SIG-M5 (cell line): ENCODE results near the gene PPP2R2B.

ENCODE experiments used
- DNase-seq: peaks from one replicate; lab custom pipeline; 2025; lab: John Stamatoyannopoulos, UW

PPP2R2B gene

DNA sequence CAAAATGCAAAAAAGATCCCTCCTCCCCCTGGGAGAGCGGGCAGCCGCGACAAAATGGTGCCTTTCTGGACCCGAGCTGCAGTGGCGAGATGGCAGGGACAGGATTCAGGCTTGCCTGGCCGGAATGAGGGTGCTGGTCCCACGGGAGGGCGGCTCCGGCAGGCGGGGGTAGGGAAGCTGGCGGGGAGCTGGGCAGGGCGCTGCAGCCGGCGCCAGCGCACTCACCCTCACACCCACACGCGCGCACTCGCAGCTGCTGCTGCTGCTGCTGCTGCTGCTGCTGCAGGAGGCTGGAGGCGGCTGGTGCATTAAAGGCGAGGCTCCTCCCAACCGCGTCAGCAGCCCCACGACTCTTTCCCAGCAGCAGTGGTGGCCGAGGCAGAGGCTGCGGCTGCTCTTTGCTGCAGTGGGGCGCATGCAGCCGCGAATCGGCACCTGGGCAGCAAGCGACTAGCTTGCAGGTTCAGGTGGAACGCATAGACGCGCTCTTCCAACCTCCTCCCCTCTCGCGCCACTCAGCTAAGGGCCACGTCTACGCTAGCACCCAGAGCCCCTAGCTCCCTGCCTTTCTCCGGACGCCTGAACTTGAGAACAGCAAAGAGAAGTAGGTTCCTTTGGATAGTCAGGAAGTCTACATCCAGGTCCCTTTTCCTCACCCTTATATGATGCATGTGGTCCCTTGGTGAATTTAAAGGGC is at the start of gene PPP2R2B:
PPP2R2B (minus strand) TSS at position 282 of the 697 bp plus-strand sequence.
- DNase-seq: no peak

DNA sequence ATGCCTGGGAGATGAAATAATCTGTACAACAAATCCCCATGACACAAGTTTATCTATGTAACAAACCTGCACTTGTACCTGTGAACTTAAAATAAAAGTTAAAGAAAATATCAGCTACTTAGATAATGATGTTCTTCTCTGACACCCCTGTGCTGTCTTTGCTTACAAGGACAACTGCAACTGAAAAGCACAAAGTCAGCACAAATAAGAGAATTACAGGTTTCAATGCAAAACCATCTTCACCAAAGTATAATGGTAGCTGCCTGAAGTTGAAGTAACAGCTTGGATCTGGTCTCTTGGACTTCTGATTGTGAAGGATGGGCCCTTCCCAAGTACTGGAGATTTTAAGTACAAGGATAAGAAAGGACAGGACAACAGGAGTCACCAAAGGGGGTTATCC is 45.6 kb upstream of the PPP2R2B start:
- no peak for DNase-seq

DNA sequence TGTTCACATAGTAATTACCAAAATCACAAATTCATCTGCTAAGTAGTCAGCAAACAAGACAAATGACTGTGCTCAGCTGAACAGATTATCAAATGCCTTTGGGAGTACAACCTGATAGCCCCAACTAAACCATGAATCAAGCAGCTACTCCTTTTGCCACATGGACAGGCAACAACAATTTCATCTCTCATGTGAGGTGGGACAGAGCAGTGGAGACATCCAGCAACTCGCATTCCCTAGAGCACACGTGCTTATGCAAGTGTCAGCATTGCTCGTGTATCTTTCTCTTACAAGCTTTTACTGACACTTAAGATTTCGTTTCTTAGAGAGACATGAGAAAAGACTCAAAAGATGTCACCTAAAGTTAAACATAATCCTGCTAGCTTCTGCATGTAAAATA is 42.7 kb upstream of the PPP2R2B start:
- no peak for DNase-seq

DNA sequence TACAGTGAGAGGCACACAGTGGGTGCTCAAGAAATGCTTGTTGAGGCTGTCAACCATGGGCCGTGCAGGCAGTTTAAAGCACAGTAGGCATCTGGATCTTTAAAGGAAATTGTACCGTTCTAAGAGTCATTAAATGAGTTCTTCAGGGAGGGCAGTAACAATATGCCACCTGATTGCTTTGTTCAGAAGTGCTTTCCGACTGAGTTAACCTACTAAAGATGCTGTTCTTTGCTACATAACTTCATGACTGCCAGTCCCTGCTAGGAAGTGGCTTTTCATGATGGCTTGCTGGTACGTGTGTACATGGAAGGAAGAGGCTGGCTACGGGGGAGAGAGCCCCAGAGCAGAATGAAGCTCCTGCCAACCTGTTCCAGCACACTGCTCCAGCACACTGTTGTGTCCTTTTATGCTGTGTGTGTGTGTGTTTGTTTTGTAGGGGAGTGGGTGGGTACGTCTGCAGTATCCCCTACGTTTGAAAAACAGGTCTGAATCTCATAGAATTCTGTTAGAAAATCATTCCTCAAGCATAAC is 41.9 kb upstream of the PPP2R2B start:
- no peak for DNase-seq

DNA sequence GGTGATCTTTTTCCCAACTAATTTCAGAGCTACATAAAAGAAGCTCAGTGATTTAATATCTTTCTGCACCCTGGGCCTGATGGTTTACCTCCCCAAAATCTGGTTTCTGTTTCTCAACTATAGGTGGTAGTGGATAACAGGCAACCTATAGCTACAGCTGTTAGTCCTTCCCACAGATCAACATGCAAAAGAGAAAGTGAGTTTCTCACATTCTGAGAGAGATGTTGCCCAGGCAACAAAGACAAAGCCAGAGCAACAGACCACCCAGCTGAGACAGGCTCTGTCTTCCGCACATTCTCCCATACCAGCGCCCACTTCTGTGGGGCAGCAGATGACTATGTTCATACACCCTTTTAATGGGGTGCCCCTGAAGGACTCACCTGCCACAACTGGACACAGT is 40.7 kb upstream of the PPP2R2B start:
- no peak for DNase-seq

DNA sequence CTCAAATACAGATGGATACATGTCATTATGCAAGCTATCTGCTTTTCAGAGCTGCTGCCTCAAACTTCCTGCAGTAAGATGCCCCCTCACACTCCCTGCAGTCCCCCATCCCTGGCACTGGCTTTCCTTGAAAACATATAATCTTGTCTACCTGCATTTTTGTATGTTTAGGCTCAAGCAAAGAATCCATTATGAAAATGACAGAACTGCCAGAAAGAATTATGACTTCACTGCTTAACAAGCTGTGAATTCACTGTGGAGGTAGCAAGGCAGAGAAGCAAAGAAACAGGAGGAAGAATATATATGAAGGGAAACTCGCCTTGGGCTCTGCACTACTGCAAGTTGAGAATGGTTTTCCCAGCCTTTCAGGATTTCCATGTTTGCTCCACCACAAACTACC is 39.4 kb upstream of the PPP2R2B start:
- no peak for DNase-seq

DNA sequence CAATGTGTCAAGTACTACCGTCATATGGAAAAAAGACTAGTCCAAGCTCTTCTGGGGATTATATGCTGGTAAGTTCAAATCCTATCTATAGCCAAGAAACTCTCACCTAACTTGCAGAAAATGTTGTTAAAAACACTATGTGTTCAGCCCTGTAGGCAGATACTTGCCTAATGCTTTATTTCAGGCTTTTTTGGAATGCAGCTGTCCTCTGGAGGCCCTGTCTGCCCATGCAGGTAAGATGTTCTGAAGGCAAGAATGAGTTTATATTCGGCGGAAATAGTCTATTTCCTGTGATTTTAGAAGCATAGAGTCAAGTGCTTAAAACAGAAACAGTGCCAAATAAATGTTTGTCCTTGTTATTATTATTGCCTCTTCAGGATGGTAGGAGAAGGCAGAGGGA is 34.3 kb upstream of the PPP2R2B start:
- no peak for DNase-seq

DNA sequence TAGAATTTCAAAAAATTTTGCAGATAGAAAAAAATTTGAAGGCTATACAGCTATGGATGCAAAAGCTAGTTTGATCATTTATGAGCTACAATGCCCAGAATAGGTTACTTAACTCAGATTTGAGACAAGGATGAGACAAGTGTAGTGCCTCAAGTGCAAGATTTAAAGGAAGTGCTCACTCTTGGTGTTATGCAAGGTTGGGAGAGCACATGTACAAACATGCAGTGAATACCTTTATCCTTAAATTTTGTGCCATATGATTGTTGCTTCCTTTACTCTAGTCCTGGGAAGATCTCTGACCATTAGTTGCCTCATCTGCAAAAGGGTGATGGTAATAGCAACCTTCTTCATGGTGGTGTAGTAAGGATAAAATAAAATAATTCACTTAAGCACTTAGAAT is 31.7 kb upstream of the PPP2R2B start:
- no peak for DNase-seq

DNA sequence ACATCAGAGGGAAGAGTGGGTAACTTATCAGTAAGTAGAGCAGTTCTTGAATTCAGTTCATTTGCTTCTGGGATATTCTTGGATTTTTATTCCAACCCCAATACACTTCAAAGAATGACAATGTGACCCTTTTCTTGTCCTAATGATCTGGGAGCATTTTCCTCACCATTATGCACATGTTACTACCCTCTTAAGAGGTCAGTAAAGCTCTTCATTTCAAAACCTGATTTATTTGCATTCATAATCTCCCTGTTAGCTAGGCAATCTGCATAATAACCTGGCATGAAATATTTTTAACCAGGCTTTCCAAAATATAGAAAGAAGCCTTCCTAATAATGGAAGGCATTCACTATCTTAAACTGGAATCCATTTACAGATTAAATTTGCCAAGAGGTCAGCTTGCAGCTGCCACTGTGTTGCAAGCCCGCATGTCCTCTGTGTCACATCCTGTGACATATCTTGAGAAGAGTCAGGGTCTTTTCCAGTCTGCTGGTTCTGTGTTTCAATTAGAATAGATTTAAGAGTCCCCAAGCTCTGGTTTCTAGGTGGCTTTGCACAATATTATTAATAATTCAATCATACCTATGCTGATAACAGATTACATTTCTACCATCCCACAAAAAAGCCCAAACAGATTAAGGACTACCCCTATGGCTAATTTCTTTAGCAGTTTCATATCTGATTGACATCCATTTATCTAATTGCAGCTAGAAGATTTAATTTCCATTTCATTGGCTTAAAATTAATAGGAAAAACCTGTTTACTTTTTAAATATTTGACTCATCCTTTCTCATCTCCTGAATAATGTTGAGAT is 30.9 kb upstream of the PPP2R2B start:
- DNase-seq: no peak

DNA sequence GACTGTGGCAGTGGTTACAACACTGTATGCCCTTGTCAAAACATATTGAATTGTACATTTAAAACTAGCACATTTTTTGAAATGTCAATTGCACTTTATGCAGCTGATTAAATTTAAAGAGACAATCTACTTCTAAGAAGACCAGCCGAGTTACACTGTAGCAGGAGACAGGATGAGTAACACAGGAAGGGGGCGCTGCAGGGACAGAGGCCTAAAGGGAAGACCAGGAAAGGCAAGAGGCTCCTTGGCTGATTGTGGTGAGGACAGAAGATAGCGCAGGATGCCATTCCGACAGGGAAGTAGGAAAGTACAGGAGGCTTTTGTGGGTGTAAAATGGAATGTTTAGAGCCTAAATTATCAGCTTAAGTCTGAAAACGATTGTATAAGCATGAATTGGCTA is 28.2 kb upstream of the PPP2R2B start:
- DNase-seq: no peak

DNA sequence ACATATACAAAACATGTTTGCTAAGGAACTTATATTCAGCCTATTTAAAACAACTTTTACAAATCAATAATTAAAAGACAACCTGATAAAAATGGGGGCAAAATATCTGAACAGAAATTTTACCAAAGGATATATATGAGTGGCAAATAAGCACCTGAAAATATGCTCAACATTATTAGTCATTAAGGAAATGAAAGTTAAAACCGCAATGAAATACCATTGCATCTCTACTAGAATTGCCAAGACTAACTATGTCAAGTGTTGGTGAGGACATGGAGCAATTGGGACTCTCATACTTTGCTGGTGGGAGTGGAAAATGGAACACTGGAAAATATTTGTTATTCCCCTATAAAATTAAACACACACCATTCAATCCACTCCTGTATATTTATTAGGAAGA is 26.3 kb upstream of the PPP2R2B start:
- no peak for DNase-seq

DNA sequence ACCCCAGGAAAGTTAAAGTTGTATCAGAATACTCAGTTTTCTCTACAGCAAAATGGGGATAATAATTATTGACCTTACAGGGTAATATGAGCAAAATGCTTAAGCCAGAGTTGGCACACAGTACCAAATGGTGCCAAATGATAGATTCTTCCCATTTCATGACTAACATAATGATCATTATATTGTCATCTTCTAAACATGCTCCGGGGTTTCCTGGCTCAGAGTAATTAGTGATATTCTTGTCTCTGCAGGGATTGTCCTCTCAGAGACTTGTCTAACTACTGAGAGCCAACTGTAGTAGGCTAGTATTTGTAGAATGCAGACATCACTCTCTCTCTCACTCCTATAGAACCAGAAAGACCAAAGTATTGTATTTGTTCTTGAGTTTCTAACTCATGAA is 25.2 kb upstream of the PPP2R2B start:
- DNase-seq: no peak

DNA sequence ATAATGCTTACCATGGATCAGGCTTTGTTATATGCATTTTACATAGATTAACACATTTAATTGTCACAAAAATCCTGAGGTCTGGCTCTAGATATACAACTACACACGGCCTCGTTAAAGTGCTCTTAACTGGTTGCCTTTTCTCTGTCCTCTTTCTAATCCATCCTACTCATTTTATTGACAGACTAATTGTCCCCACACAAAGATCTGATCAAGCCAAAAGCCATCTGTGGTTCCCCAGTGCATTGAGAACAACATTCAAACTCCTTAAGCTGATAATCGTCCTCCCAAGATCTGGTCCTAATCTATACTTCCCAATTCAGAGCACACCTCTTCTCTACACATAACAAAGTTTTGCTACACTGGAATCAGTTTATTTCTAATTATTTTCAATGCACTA is 23.9 kb upstream of the PPP2R2B start:
- DNase-seq: no peak

DNA sequence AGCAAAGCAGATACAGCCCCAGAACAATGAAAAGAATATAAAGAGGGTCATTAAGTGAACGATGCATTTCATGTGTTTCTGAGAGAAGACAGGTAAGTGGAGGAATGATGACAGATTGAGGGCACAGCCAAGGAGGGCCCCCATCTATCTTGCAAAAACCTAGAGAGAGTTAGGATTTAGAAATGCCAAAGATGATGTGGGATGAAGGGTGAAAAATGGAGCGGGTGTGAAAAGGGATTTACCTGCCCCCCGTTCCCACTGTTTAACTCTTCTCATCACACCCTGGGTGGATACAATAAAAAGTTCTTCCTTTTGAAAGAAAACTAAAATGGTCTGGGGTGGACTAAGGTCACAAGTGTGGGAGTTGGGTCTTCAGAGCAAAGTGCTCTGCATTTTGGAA is 18.5 kb upstream of the PPP2R2B start:
- no peak for DNase-seq

DNA sequence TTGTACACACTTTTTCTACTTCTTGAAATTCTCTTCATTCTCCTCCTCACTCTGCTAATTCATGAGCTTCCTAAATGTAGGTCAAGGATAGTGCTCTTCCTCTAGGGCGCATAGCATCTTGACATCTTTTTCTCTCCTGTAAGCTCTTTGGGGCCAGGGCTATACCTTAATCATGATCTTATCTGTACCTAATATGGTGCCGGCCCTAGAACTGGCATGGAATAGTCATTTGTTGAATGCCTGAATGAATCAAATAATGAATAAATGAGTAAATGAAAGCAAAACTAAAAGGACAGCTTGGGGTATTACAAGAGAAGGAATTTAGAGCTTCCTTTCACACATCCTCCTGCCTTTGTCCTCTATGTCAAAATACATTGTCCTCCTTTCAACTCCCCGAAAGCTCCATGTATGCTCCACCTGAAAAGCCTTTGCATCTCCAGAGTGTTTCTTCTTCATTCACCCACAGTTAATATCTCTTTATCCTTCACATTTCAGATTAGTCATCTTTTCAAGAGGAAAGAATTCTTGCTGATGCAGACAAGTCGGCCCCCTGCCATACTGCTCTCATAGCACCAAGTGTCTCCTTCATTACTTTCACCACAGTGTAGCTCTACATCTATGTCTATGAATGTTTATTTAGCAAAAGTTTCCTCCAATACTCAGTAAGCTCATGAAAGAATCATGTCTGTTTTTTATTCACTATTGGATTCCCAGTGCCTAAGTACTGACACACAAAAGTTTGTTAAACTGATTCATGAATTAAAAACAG is 16.4 kb upstream of the PPP2R2B start:
- DNase-seq: no peak

DNA sequence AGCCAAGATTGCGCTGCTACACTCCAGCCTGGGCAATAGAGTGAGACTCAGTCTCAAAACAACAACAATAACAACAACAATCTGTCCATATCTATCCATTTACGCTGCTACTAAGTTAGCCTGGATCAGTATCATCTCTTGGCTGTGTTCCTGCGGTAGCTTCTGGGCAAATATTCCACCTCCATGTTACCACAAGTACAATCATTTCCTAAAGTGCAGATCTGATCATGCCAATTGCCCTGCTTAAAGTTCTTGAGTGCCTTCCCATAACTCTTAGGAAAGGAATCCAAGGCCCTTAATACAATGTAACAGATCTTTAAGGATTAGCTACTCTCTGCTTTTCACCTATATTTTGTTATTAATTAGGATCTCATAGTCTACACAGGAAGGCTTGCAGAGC is 15.4 kb upstream of the PPP2R2B start:
- no peak for DNase-seq

DNA sequence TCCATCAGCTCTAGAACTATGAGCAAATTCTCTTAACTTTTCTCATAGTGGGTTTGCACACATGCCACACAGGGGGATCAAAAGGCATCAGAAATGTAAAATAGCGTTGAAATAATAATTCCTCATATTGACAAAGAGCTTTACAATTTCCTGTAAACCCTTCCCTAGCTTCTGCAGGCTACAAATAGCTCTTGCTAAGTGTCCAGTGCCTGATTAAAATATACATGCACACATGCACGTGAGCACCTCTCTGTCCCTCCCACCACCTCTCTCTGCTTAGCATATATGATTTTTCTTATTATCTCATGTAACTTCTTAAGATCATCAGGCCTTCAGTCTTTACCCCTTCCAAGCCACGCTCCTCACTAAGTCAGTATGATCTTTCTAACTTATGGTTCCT is 13.7 kb upstream of the PPP2R2B start:
- no peak for DNase-seq

DNA sequence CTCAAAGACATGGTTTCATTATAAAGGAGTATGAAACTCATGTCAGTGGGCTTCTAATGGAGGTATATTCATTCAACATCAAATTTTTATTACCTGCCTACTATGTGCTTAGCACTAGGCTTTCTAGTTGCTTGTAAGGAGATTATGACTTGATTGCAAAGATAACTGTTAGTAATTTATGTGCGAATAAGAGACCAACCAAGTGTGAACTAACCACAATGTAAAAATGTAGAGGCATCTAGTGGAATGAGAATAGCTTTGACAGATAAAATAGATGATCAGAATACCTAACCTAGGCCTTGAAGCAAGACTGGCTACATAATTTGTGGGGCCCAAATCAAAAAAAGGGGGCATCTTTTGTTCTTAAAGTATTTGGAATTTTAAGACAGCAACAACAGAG is 13.0 kb upstream of the PPP2R2B start:
- DNase-seq: no peak

DNA sequence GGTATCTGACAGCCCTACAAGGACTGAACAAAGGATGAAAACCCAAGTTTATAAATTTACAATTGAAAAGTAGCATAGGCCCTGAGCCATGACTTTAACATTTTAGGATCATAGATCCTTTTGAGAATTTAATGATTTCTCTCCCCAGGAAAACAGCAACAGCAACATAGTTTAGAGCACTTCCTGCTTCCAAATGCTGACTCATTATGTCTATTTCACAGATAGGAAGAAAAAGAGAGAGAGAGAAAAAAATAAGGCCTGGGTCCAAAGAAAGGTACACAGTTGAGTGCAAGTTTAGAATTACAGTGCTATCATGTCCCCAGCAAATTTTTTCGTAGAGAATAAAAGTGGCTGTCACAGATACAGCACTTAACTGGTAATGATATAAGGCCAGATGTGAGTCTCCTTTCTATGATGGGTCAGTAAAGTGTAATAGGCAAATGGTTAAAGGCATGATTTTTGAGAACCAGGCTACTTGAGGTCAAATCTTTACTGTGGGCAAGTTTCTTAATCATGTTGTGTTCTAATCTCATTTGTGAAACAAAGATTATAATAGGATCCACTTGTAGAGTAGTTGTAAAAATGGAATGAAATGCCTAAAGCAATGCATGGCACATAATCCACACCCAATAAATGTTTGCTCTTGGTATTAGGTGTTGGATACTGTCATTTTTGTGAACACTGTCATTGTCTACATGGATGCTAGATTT is 12.3 kb upstream of the PPP2R2B start:
- DNase-seq: no peak

DNA sequence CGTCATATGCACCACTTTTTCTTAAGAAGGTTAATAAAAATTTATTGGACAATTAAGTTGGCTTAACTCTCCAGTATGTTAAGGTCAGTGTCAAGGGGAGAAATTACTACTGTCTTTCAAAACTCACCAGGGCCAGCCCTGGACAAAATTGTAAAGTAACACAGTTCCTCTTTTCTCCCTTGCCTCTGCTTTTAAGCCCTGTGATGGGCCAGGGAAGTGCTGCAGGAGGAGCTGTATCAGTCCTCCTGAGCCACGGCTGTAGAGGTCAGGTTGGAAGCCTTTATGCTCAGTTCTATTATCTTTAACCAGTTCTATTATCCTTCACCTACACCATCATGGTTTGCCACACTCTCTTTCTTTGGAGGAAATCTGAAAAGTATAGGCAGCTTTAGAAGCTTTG is 11.5 kb upstream of the PPP2R2B start:
- DNase-seq: no peak

DNA sequence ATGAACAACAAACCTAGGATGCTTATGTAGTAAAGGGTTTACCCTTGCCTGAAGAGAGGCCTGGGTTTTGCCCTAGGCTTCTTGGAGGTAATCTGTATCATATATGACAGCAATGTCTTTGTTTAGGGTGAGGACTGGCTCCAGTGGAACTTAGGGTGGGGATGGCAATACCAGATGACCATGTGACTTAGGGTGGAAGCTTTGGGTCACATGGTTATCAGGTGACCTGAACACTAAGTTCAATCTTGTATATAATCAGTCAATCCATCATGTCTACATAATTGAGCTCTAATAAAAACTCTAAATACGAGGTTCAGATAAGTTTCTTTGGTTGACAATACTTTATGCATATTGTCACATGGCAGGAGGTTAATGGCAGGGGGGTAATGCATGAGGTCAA is 10.6 kb upstream of the PPP2R2B start:
- DNase-seq: no peak

DNA sequence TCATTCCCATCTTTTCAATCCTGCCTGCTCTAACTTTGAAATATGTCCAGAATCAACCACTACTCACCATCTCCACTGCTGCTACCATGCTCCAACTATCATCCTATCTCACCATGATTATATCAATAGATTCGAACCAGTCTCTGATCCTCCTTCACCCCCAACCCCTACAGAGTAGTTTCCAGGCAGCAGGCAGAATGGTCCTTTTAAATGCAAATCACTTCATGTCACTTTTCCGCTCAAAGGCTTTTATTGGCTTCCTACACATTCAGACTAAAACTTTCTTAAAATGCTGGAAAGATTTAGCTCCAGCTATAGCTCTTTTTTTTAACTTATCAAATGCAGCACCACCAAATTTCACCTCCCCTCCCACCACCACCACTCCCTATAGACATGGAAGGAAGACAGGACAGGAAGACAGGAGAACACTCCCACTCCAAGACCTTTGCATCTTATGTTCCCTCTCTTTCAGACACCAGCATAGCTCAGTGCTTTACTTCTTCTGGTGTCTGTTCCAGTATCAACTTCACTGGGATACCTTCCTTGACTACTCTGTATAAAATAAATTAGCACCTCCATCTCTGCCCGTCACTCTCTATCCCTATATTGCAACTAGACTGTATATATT is 9.9 kb upstream of the PPP2R2B start:
- no peak for DNase-seq
